Suprapubic skin (tissue), 4 donors: ENCODE data around the gene ZNF385A. TPM values are rescaled to one million over a fixed set of nuclear protein-coding genes. Genes with fewer than 3 reads are reported as not detected.

Experiments used
- DNase-seq, 2 donors: peaks; one replicate each; pipeline ENCODE4 v3.0.0-alpha.2; 2019; ENCODE audit warnings: low spot score in 2 of 2
- H3K27ac ChIP-seq: fragments of 200-600 bp; sonication (generic); one replicate; pipeline ENCODE4 v1.5.1; 2019
- H3K27me3 ChIP-seq: fragments of 200-600 bp; sonication (generic); one replicate; pipeline ENCODE4 v1.5.1; 2019
- H3K36me3 ChIP-seq: fragments of 200-600 bp; sonication (generic); one replicate; pipeline ENCODE4 v1.5.1; 2019
- H3K4me1 ChIP-seq: fragments of 200-600 bp; sonication (generic); one replicate; pipeline ENCODE4 v1.5.1; 2019
- H3K4me3 ChIP-seq: fragments of 200-600 bp; sonication (generic); one replicate; pipeline ENCODE4 v1.5.1; 2019; ENCODE audit warnings: mild to moderate bottlenecking
- H3K9me3 ChIP-seq: fragments of 200-600 bp; sonication (generic); one replicate; pipeline ENCODE4 v1.5.1; 2019
- EP300 ChIP-seq: sonication (generic); formaldehyde crosslinking; IDR thresholded peaks from one replicate; pipeline ENCODE4 v1.6.1; 2017; ENCODE audit warnings: antibody characterized with exemption
- POLR2A ChIP-seq, 2 donors: fragments of 450-650 bp; IDR thresholded peaks; one replicate each; pipeline ENCODE4 v1.6.1; 2017; ENCODE audit warnings: antibody characterized with exemption in 2 of 2, mild to moderate bottlenecking in 2 of 2, moderate library complexity in 2 of 2
- POLR2AphosphoS5 ChIP-seq, 3 donors: sonication (generic); formaldehyde crosslinking; IDR thresholded peaks; one replicate each; pipeline ENCODE4 v1.6.1; 2017; ENCODE audit warnings: antibody characterized with exemption in 3 of 3
- WGBS: methylation state at CpG from one replicate; pipeline ENCODE4 v1.1.5; 2018; 5-methylcytosine and 5-hydroxymethylcytosine counted together
- total RNA-seq, 4 donors: library from RNA; depleted of rRNA; stranded (reverse); fragments of >200 nt; gene quantifications; one replicate each; pipeline ENCODE4 v1.1.0, GENCODE V29; 2016
- TF ChIP-seq, protein P1 (sequence below), 2 donors: fragments of 200-600 bp in 1 of 2; fragments of 450-650 bp in 1 of 2; sonication (generic) in 1 of 2; IDR thresholded peaks; one replicate each; pipeline ENCODE4 v1.5.1; 2016 to 2019; ENCODE audit warnings: antibody characterized with exemption in 2 of 2, mild to moderate bottlenecking in 1 of 2, moderate library complexity in 1 of 2

Gene ZNF385A
- total RNA-seq, 4 donors from 2014 or later: 99.5 to 134 (median 113) TPM

GRCh38 chr12:54369597-54370131 lies 14.9 kb downstream of the ZNF385A start:
- Histone ChIP-seq H3K36me3 (peaks cover 17% of the 10 kb centered on the region), H3K4me3 (peak overlapping the region; percentile 36), H3K9me3 (no peaks in the 10 kb centered on the region), H3K27me3 (no peaks in the 10 kb centered on the region), H3K4me1 (peaks cover 60% of the 10 kb centered on the region), H3K27ac (peak overlapping the region; percentile 39)
- DNase-seq: no peak
- 59% methylated on average over 21 of the region's 21 CpGs for WGBS
- TF ChIP-seq POLR2A (IDR thresholded peaks at IDR 0.05) (no peak), POLR2AphosphoS5 (IDR thresholded peaks at IDR 0.05) (no peak), EP300 (no peak)
- TF ChIP-seq, protein P1, sequence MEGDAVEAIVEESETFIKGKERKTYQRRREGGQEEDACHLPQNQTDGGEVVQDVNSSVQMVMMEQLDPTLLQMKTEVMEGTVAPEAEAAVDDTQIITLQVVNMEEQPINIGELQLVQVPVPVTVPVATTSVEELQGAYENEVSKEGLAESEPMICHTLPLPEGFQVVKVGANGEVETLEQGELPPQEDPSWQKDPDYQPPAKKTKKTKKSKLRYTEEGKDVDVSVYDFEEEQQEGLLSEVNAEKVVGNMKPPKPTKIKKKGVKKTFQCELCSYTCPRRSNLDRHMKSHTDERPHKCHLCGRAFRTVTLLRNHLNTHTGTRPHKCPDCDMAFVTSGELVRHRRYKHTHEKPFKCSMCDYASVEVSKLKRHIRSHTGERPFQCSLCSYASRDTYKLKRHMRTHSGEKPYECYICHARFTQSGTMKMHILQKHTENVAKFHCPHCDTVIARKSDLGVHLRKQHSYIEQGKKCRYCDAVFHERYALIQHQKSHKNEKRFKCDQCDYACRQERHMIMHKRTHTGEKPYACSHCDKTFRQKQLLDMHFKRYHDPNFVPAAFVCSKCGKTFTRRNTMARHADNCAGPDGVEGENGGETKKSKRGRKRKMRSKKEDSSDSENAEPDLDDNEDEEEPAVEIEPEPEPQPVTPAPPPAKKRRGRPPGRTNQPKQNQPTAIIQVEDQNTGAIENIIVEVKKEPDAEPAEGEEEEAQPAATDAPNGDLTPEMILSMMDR (IDR thresholded peaks at IDR 0.05): no peak

DNA sequence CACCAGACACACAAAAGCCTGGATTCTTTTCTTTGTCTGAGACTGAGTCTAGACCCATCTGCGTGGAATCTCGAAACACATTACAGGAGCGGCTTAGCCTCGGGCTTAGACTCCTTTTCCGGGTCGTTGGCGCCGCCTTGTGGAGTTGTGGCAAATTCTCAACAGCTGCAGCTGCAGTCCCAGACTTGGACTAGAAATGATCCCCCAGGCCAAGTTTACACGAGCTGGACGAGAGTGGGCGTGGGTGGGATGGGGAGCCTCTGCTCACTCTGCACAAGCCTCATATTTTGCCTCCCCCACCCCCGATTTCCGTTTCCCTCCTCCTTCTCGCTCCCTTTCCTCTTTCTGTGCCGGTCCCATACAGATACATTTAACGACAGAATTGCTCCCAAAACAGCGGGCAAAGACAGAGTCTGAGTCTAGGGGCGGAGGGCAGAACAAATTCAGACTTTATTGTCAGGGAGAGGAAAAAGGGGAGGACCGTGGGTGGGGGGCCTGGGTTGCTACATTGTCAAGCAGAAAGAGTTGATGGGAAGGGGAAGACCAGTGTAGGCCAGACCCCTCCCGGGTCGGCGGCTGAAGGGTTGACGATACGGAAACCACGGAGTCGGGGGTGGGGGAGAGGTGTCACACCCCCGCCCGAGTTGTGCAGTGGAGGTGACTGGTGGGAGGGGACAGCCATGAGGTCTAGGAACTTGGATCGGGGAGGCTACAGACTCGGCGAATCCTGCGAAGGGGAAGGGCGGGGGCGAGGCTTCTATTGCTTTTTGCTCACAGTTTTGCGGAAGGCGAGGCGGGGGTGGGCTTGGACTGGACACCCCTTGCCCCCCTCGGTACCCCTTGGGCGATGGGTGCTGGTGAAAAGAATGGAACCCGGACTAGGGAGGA lies 15.6 kb downstream of the ZNF385A start:
- TF ChIP-seq, protein P1 (IDR thresholded peaks at IDR 0.05): peak; percentile 81 to 85
- TF ChIP-seq POLR2AphosphoS5 (IDR thresholded peaks at IDR 0.05) (no peak), EP300 (no peak)
- Histone ChIP-seq H3K9me3 (no peaks in the 10 kb centered on the region), H3K4me3 (peak overlapping the region; percentile 36), H3K27ac (peak overlapping the region; percentile 39), H3K36me3 (peaks cover 17% of the 10 kb centered on the region), H3K4me1 (peaks cover 53% of the 10 kb centered on the region), H3K27me3 (no peaks in the 10 kb centered on the region)
- 36% methylated on average over 40 of the region's 40 CpGs for WGBS
- peak; percentile 95 to 96 for DNase-seq

- peak overlapping the region; percentile 36 for H3K4me3 ChIP-seq
- no peaks in the 10 kb centered on the region for H3K9me3 ChIP-seq
- peaks cover 11% of the 10 kb centered on the region for H3K36me3 ChIP-seq
- DNase-seq: no peak
- H3K4me1 ChIP-seq: peaks cover 47% of the 10 kb centered on the region
- 24% methylated on average over 5 of the region's 5 CpGs for WGBS
- H3K27me3 ChIP-seq: no peaks in the 10 kb centered on the region
- no peak overlapping the region for H3K27ac ChIP-seq
- TF ChIP-seq, protein P1 (IDR thresholded peaks at IDR 0.05): no peak
- TF ChIP-seq EP300 (no peak), POLR2A (IDR thresholded peaks at IDR 0.05) (no peak), POLR2AphosphoS5 (IDR thresholded peaks at IDR 0.05) (no peak)
Measured at GRCh38 chr12:54368025-54368708, 16.4 kb downstream of the ZNF385A start.

GRCh38 chr12:54364413-54364812 lies 20.1 kb downstream of the ZNF385A start, which contains the start of gene GPR84:
TSS of gene GPR84 (minus strand) at chr12:54364486. CDS start at chr12:54363851, 635 bp downstream.
- Histone ChIP-seq H3K9me3 (no peaks in the 10 kb centered on the region), H3K27me3 (no peaks in the 10 kb centered on the region), H3K36me3 (no peaks in the 10 kb centered on the region), H3K4me3 (no peak within 1 kb of the TSS), H3K4me1 (peaks cover 18% of the 10 kb centered on the region), H3K27ac (no peak within 1 kb of the TSS)
- WGBS: 80% methylated on average over 4 of the region's 4 CpGs
- TF ChIP-seq POLR2AphosphoS5 (IDR thresholded peaks at IDR 0.05): no peak
- TF ChIP-seq, protein P1 (IDR thresholded peaks at IDR 0.05): no peak
- no peak for TF ChIP-seq POLR2A (IDR thresholded peaks at IDR 0.05)
- TF ChIP-seq EP300: no peak
- no peak for DNase-seq

GRCh38 chr12:54363618-54364017 lies 20.9 kb downstream of the ZNF385A start:
- no peaks in the 10 kb centered on the region for H3K9me3 ChIP-seq
- peaks cover 11% of the 10 kb centered on the region for H3K4me1 ChIP-seq
- H3K36me3 ChIP-seq: no peaks in the 10 kb centered on the region
- H3K27me3 ChIP-seq: no peaks in the 10 kb centered on the region
- no peak overlapping the region for H3K27ac ChIP-seq
- DNase-seq: no peak
- WGBS: 86% methylated on average over 6 of the region's 6 CpGs
- H3K4me3 ChIP-seq: no peak overlapping the region
- TF ChIP-seq POLR2AphosphoS5 (IDR thresholded peaks at IDR 0.05) (no peak), EP300 (no peak), POLR2A (IDR thresholded peaks at IDR 0.05) (no peak)
- TF ChIP-seq, protein P1 (IDR thresholded peaks at IDR 0.05): no peak
